Karpas-422 (cell line): Measurements from ENCODE around the gene MYH8. TPM values are rescaled to one million over a fixed set of nuclear protein-coding genes. Genes with fewer than 3 reads are reported as not detected.

Experiments
- DNase-seq: peaks from one replicate; pipeline ENCODE4 v3.0.0-alpha.2; 2015
- H2AFZ ChIP-seq: fragments of 200-600 bp; sonication (generic); 2 replicates; pipeline ENCODE4 v1.6.1; 2014; ENCODE audit warnings: antibody characterized with exemption, low read length, mixed read lengths
- H3K27ac ChIP-seq: fragments of 200-600 bp; sonication (generic); 2 replicates; pipeline ENCODE4 v1.5.1; 2014; ENCODE audit warnings: mild to moderate bottlenecking, low read length, moderate library complexity
- H3K27me3 ChIP-seq: fragments of 200-600 bp; sonication (generic); 2 replicates; pipeline ENCODE4 v1.6.1; 2014; ENCODE audit warnings: low read length, mixed read lengths
- H3K36me3 ChIP-seq: fragments of 200-600 bp; sonication (generic); 2 replicates; pipeline ENCODE4 v1.6.1; 2014; ENCODE audit warnings: low read length, mixed read lengths; ENCODE audit not compliant: insufficient read depth
- H3K4me1 ChIP-seq: fragments of 200-600 bp; sonication (generic); 2 replicates; pipeline ENCODE4 v1.6.1; 2014; ENCODE audit warnings: mild to moderate bottlenecking, low read length, mixed read lengths
- H3K4me2 ChIP-seq: fragments of 200-600 bp; sonication (generic); 2 replicates; pipeline ENCODE4 v1.6.1; 2014; ENCODE audit warnings: low read length, low read depth, mild to moderate bottlenecking; ENCODE audit not compliant: poor library complexity, severe bottlenecking
- H3K4me3 ChIP-seq: fragments of 200-600 bp; sonication (generic); 2 replicates; pipeline ENCODE4 v1.5.1; 2014; ENCODE audit warnings: mild to moderate bottlenecking, antibody characterized with exemption, low read length, mixed read lengths
- H3K79me2 ChIP-seq: fragments of 200-600 bp; sonication (generic); 2 replicates; pipeline ENCODE4 v1.6.1; 2014; ENCODE audit warnings: mild to moderate bottlenecking, low read length, mixed read lengths
- H3K9ac ChIP-seq: fragments of 200-600 bp; sonication (generic); 2 replicates; pipeline ENCODE4 v1.6.0; 2014; ENCODE audit warnings: low read length
- H3K9me2 ChIP-seq: fragments of 200-600 bp; sonication (generic), shearing (Covaris generic); replicated peaks from 2 replicates; pipeline ENCODE4 v1.6.0; 2014; ENCODE audit warnings: mild to moderate bottlenecking, low read length, moderate library complexity; ENCODE audit not compliant: insufficient read depth
- H3K9me3 ChIP-seq: fragments of 300-700, 200-600 bp; sonication (generic); 2 replicates; pipeline ENCODE4 v1.6.1; 2014; ENCODE audit warnings: low read length, mixed read lengths
- H4K20me1 ChIP-seq: fragments of 200-600 bp; sonication (generic); 2 replicates; pipeline ENCODE4 v1.6.1; 2014; ENCODE audit warnings: mild to moderate bottlenecking, antibody characterized with exemption, low read length, low read depth; ENCODE audit not compliant: insufficient read depth
- total RNA-seq: library from RNA; depleted of rRNA; stranded (reverse); fragments of >200 nt; shearing (Covaris generic); gene quantifications from 2 replicates; pipeline ENCODE4 v1.2.3, GENCODE V29; 2014; ENCODE audit warnings: low replicate concordance

Gene MYH8
- total RNA-seq, 1 experiment from 2014 or later: not detected

DNA sequence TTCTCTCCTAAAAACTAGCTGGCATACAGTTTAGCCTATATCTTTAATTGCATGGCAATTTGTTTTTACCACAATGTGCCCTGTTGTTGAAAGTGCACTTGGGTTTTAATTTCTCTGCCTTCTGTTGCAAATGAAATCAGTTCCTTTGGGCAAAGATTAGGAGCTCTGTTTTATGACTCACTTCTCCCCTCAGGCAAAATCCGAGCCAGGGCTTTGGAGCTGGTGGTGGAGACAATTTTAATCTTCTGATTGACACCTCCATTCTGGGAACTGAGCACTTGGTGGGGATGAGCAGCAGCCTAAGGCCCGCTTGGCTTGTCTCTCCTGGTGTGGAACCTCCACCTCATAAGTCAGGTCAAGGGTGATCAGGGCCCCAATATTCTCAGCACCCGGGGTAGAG is 13.3 kb upstream of the MYH8 start:
- H3K4me3 ChIP-seq: no peak overlapping the region
- H4K20me1 ChIP-seq: no peaks in the 10 kb centered on the region
- H3K27me3 ChIP-seq: 0 out of 2 replicates have a peak, but pooled peaks cover 6% of the 10 kb centered on the region
- H2AFZ ChIP-seq: no peak overlapping the region
- no peaks in the 10 kb centered on the region for H3K36me3 ChIP-seq
- no peaks in the 10 kb centered on the region for H3K9me2 ChIP-seq
- no peaks in the 10 kb centered on the region for H3K4me1 ChIP-seq
- H3K79me2 ChIP-seq: no peaks in the 10 kb centered on the region
- no peak overlapping the region for H3K27ac ChIP-seq
- H3K9ac ChIP-seq: no peak overlapping the region
- no peak overlapping the region for H3K4me2 ChIP-seq
- H3K9me3 ChIP-seq: no peaks in the 10 kb centered on the region
- DNase-seq: no peak

DNA sequence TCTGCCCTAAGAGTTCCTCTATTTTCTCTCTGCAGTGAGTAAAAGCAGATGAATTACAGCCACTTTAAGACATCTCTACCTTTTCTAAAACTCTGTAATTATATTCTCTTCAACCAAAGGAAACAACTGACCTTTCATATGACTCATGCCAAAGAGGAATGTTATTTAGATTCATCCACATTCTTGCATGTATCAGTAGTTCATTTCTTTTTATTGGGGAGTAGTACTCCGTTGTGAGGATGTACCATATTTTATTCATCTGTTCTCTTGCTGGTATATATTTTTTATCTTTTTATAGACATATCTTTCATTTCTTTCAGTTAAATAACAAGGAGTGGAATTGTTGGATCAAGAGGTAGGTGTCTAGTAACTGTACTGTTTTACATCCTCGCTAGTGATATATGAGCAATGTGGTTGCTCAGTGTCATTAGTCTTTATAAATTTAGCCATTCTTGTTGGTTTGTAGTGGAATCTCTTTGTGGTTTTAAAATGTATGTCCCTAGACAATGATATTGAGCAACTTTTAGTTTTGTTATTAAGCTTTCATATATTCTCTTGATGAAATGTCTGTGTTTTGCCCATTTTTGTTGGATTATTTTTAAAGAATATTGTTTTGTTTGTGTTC is 7.8 kb upstream of the MYH8 start:
- Histone ChIP-seq H3K9me2 (no peaks in the 10 kb centered on the region), H3K9me3 (no peaks in the 10 kb centered on the region), H3K27me3 (0 out of 2 replicates have a peak, but pooled peaks cover 3% of the 10 kb centered on the region), H3K79me2 (no peaks in the 10 kb centered on the region), H4K20me1 (no peaks in the 10 kb centered on the region), H3K9ac (no peak overlapping the region), H3K4me1 (no peaks in the 10 kb centered on the region), H2AFZ (no peak overlapping the region), H3K4me2 (no peak overlapping the region), H3K27ac (no peak overlapping the region), H3K4me3 (no peak overlapping the region), H3K36me3 (no peaks in the 10 kb centered on the region)
- no peak for DNase-seq

DNA sequence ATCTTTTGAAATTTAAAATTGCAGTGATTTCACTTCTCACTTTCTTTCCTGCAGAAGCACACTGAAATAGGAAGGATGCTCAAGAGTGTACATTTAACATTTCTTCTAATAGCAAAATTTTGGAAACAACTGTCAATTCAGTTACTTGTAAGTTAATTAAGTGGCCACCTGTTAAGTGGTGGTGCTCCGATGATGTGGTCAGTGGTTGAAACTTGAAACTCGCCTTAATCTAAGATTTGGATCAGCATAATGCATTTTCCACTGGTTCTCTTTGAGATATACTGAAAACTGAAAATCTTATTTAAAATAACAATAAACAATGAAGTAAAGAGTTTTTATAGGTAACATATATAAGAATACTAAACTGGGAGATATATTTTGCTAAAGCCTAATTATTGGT is 7.0 kb upstream of the MYH8 start:
- H3K79me2 ChIP-seq: no peaks in the 10 kb centered on the region
- no peaks in the 10 kb centered on the region for H3K9me3 ChIP-seq
- DNase-seq: no peak
- no peak overlapping the region for H3K4me3 ChIP-seq
- H3K9ac ChIP-seq: no peak overlapping the region
- H4K20me1 ChIP-seq: no peaks in the 10 kb centered on the region
- H2AFZ ChIP-seq: no peak overlapping the region
- no peak overlapping the region for H3K27ac ChIP-seq
- H3K36me3 ChIP-seq: no peaks in the 10 kb centered on the region
- 0 out of 2 replicates have a peak, but pooled peaks cover 3% of the 10 kb centered on the region for H3K27me3 ChIP-seq
- no peaks in the 10 kb centered on the region for H3K4me1 ChIP-seq
- H3K4me2 ChIP-seq: no peak overlapping the region
- H3K9me2 ChIP-seq: no peaks in the 10 kb centered on the region

DNA sequence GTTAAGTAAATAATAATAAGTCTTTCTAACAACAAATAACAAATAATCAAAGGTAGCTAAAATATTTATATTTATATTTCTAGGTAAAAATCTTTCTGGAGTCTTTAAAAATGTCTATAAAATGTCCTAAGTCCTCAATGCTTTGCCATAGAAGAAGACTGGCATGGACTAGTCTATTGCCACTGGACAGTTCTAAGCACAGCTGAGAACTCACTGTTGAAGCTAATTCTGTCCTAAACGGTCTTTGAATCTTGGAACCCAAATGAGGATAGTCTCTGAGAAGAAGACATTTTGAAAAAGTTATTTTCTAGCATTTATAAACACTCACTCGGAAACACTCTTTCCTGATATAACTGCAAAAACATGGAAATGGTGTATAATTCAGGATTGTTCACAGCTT is 539 bp downstream of the MYH8 start:
- no peaks in the 10 kb centered on the region for H3K36me3 ChIP-seq
- H3K9me3 ChIP-seq: no peaks in the 10 kb centered on the region
- H3K4me2 ChIP-seq: no peak overlapping the region
- H3K27me3 ChIP-seq: no peaks in the 10 kb centered on the region
- no peak for DNase-seq
- H3K9ac ChIP-seq: no peak overlapping the region
- H3K27ac ChIP-seq: no peak overlapping the region
- no peaks in the 10 kb centered on the region for H3K9me2 ChIP-seq
- H3K4me1 ChIP-seq: peaks cover 8% of the 10 kb centered on the region
- H3K79me2 ChIP-seq: no peaks in the 10 kb centered on the region
- H4K20me1 ChIP-seq: no peaks in the 10 kb centered on the region
- H3K4me3 ChIP-seq: no peak overlapping the region
- H2AFZ ChIP-seq: no peak overlapping the region

DNA sequence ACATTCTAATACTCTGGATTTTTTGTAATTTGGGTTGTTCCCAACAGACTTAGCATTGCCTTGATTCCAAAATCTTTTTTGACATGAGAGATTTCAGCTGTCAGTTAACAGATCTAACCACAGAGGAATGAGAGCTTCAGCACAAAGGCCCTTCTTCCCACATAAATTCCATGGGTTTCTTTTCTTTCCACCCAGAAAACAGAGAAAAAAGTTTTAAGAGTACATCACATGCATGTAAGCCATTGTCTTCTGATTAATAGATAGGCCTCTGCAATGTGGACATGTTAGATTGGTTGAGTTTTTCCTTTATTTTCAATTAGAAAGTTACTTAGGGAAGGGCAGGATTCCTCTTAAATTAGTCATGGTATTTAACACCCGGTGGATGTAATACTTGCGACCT is 939 bp downstream of the MYH8 start:
- no peaks in the 10 kb centered on the region for H3K36me3 ChIP-seq
- no peaks in the 10 kb centered on the region for H3K9me3 ChIP-seq
- H3K4me1 ChIP-seq: peaks cover 8% of the 10 kb centered on the region
- H2AFZ ChIP-seq: no peak overlapping the region
- H3K9ac ChIP-seq: no peak overlapping the region
- no peaks in the 10 kb centered on the region for H3K27me3 ChIP-seq
- H3K79me2 ChIP-seq: no peaks in the 10 kb centered on the region
- no peak overlapping the region for H3K27ac ChIP-seq
- H3K9me2 ChIP-seq: no peaks in the 10 kb centered on the region
- H3K4me3 ChIP-seq: no peak overlapping the region
- H4K20me1 ChIP-seq: no peaks in the 10 kb centered on the region
- DNase-seq: no peak
- H3K4me2 ChIP-seq: no peak overlapping the region

DNA sequence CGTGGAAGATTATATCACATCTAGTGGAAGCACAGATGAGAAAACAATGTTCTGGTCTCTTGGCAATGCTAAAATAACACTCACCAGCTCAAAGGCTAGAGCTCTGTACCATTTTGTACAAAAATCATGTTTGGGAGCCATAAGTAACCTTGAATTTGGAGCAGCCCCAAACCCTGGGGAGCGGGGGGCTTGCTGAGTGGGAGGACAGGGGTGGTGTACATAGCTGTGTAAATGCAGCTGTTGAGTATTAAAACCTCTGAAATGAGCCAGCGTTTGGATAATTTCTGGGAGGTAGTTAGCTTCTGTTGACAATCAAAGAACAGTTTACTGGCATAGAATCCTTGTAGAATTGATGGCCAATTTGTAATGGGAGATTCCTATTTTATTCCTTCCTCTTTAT is 4.3 kb downstream of the MYH8 start:
- no peak overlapping the region for H3K4me2 ChIP-seq
- H3K4me3 ChIP-seq: no peak overlapping the region
- no peak for DNase-seq
- no peaks in the 10 kb centered on the region for H4K20me1 ChIP-seq
- no peak overlapping the region for H3K27ac ChIP-seq
- H2AFZ ChIP-seq: no peak overlapping the region
- H3K9ac ChIP-seq: no peak overlapping the region
- no peaks in the 10 kb centered on the region for H3K79me2 ChIP-seq
- no peaks in the 10 kb centered on the region for H3K9me2 ChIP-seq
- H3K27me3 ChIP-seq: no peaks in the 10 kb centered on the region
- H3K4me1 ChIP-seq: peaks cover 8% of the 10 kb centered on the region
- no peaks in the 10 kb centered on the region for H3K9me3 ChIP-seq
- H3K36me3 ChIP-seq: no peaks in the 10 kb centered on the region

DNA sequence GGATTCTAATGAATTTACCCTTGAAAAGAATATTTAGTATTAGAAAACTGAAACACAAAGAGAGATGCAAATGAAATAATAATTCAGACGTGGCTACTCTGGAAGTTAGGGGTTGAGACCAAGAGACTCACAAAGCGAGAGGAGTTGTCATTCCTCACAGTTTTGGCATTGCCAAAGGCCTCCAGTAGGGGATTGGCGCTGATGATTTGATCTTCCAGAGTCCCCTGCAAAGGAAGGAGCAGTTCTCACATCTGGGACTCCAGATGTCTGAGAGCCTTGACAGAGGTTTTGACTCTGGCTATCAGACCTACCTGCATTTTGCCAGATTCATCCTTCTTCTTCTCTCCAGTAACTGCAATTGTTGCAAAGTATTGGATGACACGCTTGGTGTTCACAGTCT is 6.6 kb downstream of the MYH8 start:
- H2AFZ ChIP-seq: no peak overlapping the region
- H3K4me3 ChIP-seq: no peak overlapping the region
- no peaks in the 10 kb centered on the region for H3K4me1 ChIP-seq
- no peak overlapping the region for H3K4me2 ChIP-seq
- no peak overlapping the region for H3K9ac ChIP-seq
- no peaks in the 10 kb centered on the region for H3K9me2 ChIP-seq
- no peaks in the 10 kb centered on the region for H3K79me2 ChIP-seq
- no peak overlapping the region for H3K27ac ChIP-seq
- H3K27me3 ChIP-seq: no peaks in the 10 kb centered on the region
- H3K9me3 ChIP-seq: no peaks in the 10 kb centered on the region
- no peaks in the 10 kb centered on the region for H4K20me1 ChIP-seq
- no peak for DNase-seq
- no peaks in the 10 kb centered on the region for H3K36me3 ChIP-seq

DNA sequence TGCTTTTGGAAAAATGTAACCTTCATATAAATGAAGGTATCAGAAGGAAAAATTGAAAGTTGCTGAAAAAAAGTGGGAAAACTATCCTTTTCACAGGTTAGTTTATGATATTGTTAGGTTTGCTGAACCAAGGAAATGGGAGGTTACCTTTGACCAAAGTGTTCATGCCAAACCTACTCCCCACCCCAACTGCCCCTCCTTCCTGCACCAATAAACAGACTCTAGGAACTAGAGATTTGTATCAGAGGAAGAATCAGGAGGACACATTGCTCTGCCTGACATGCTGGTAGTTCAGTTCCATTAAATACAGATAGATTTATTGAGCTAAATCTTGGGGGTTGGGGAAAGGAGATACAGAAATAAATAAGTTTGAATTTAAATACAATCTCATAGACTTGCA is 18.2 kb downstream of the MYH8 start:
- no peaks in the 10 kb centered on the region for H3K27me3 ChIP-seq
- H3K4me2 ChIP-seq: no peak overlapping the region
- no peaks in the 10 kb centered on the region for H3K36me3 ChIP-seq
- no peaks in the 10 kb centered on the region for H3K4me1 ChIP-seq
- DNase-seq: no peak
- H3K9me2 ChIP-seq: no peaks in the 10 kb centered on the region
- no peaks in the 10 kb centered on the region for H3K9me3 ChIP-seq
- H2AFZ ChIP-seq: no peak overlapping the region
- no peak overlapping the region for H3K9ac ChIP-seq
- no peaks in the 10 kb centered on the region for H4K20me1 ChIP-seq
- no peak overlapping the region for H3K4me3 ChIP-seq
- no peak overlapping the region for H3K27ac ChIP-seq
- H3K79me2 ChIP-seq: no peaks in the 10 kb centered on the region

DNA sequence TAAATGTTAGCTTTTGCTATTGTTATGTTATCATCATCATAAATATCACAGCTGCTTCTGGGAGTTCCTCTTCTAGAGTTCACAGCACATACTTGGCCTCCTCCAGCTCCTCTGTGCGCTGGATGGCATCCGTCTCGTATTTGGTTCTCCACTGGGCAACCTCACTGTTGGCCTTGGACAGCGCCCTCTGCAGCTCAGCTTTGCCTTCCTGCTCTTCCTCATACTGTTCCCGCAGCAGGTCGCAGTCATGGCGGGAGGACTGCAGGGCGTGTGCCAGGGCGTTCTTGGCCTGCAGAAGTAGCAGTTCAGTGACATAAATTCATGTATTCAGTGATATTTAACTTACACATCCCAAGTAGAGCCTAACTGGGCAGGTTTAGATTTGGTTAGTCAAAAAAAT is 23.4 kb downstream of the MYH8 start:
- Histone ChIP-seq H3K9me2 (no peaks in the 10 kb centered on the region), H2AFZ (no peak overlapping the region), H3K79me2 (no peaks in the 10 kb centered on the region), H3K36me3 (no peaks in the 10 kb centered on the region), H3K27ac (no peak overlapping the region), H4K20me1 (no peaks in the 10 kb centered on the region), H3K4me3 (no peak overlapping the region), H3K9me3 (no peaks in the 10 kb centered on the region), H3K4me2 (no peak overlapping the region), H3K9ac (no peak overlapping the region), H3K27me3 (no peaks in the 10 kb centered on the region), H3K4me1 (peaks cover 14% of the 10 kb centered on the region)
- no peak for DNase-seq
